ENCODE data around the gene KCNMA1.

Gene KCNMA1

DNA sequence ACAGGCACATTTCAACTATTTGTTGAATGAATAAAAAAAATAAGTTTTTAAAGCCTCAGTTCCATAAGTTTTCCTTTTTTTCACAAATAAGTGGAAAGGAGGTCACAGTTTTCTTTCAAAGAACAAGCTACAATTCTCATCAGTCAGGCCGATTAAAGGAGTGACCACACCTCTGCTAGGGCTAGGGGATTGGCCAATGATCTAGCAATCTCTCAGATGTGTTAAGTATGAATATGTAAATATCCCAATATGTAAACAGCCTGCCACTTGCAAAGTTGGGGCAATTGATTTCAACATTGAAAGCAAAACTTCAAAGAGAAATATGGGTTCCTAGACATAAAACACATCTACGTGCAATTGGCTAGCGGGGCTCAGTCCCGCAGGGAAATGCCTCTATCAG lies 614.9 kb downstream of the KCNMA1 start:
- Histone ChIP-seq H3K9me3 (replicated peaks; ENCODE audit: low read length) (no peaks in the 10 kb centered on the region), H3K4me2 (ENCODE audit: low read length) (no peak overlapping the region), H3K9ac (ENCODE audit: low read depth, low read length) (no peak overlapping the region), H3K4me1 (ENCODE audit: control insufficient read depth, insufficient read depth, low read length) (no peaks in the 10 kb centered on the region), H3K36me3 (ENCODE audit: insufficient read depth, low read length) (no peaks in the 10 kb centered on the region), H3K4me3 (ENCODE audit: low read length) (no peak overlapping the region), H3K27me3 (ENCODE audit: control insufficient read depth, insufficient read depth, low read length) (no peaks in the 10 kb centered on the region)

DNA sequence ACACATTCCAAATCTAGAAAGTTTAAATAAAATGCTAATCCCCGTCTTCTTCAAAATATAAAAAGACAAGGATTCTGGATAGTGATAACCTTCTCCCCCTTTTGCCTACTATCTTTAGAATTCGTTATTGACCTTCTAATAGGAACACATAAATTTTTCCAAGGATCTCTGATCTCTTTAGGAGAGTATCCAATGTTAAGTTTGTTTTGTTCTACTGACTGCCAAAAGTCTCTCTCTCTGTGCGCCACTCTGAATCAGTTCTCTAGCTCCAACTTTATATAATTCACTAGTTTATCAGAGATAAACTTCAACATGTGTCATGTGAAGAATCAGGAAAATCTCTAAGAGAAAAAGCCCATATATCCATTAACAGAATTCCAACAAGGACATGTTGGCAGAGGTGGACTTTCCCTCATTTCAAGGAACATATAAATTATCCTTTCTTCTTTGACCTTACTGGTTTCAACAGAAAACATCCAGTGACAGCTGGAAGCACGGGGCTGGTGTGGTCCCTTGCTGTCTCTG lies 615.6 kb downstream of the KCNMA1 start:
- H3K4me2 ChIP-seq (ENCODE audit: low read length), result no peak overlapping the region
- H3K36me3 ChIP-seq (ENCODE audit: insufficient read depth, low read length), result no peaks in the 10 kb centered on the region
- H3K9ac ChIP-seq (ENCODE audit: low read depth, low read length), result no peak overlapping the region
- no peaks in the 10 kb centered on the region for H3K9me3 ChIP-seq (replicated peaks; ENCODE audit: low read length)
- no peaks in the 10 kb centered on the region for H3K4me1 ChIP-seq (ENCODE audit: control insufficient read depth, insufficient read depth, low read length)
- no peak overlapping the region for H3K4me3 ChIP-seq (ENCODE audit: low read length)
- H3K27me3 ChIP-seq (ENCODE audit: control insufficient read depth, insufficient read depth, low read length), result no peaks in the 10 kb centered on the region

DNA sequence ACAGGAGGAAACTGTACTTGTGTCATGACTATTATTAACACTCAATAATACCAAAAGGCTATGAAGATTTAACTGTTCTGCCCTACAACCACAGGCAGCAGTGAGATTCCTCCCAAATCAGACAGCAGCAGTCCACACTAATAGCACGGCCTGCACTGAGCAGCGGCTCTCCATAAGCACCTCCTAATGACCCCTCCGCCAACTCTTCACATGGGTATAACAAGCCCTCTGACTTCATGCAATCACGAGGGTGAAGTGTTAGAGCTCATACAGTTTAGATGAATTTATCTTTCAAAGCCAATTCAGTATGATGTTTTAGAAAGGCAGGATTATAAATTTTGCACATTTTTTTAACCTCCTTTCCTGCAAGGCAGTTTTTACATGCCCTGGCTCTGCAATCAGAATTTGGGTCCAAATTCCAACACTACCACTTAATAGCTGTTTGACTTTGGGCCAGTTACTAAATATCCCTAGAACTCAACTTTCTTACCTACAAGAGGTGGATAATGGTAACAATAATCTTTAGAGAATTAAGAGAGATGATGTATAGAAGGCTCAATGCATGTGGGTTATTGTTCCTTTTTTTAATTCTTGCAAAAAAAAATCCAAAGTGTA lies 617.1 kb downstream of the KCNMA1 start:
- Histone ChIP-seq H3K4me1 (ENCODE audit: control insufficient read depth, insufficient read depth, low read length) (peaks cover 10% of the 10 kb centered on the region), H3K27me3 (ENCODE audit: control insufficient read depth, insufficient read depth, low read length) (no peaks in the 10 kb centered on the region), H3K9ac (ENCODE audit: low read depth, low read length) (no peak overlapping the region), H3K9me3 (replicated peaks; ENCODE audit: low read length) (no peaks in the 10 kb centered on the region), H3K36me3 (ENCODE audit: insufficient read depth, low read length) (no peaks in the 10 kb centered on the region), H3K4me3 (ENCODE audit: low read length) (no peak overlapping the region), H3K4me2 (ENCODE audit: low read length) (no peak overlapping the region)

DNA sequence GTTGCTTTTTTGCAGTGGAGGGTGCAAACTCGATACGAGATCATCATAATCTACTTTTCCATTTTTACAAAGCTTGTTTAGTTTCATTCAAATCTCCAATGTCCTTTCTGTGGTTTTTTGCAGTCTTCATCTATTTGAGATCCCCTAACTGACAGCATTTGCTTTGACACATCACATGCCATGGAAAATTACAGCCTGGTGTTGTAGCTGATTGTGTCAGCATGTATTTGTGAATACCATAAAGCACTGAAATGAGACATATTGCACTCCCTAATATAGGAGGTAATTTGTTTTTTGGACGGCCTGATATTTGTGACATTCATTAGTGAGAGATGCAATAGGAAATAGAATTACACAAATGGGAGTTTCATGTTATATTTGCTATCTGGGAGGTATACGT lies 620.8 kb downstream of the KCNMA1 start:
- no peak overlapping the region for H3K9ac ChIP-seq (ENCODE audit: low read depth, low read length)
- peaks cover 10% of the 10 kb centered on the region for H3K4me1 ChIP-seq (ENCODE audit: control insufficient read depth, insufficient read depth, low read length)
- no peaks in the 10 kb centered on the region for H3K27me3 ChIP-seq (ENCODE audit: control insufficient read depth, insufficient read depth, low read length)
- no peaks in the 10 kb centered on the region for H3K9me3 ChIP-seq (replicated peaks; ENCODE audit: low read length)
- H3K36me3 ChIP-seq (ENCODE audit: insufficient read depth, low read length), result no peaks in the 10 kb centered on the region
- no peak overlapping the region for H3K4me3 ChIP-seq (ENCODE audit: low read length)
- H3K4me2 ChIP-seq (ENCODE audit: low read length), result peak overlapping the region; percentile 21

DNA sequence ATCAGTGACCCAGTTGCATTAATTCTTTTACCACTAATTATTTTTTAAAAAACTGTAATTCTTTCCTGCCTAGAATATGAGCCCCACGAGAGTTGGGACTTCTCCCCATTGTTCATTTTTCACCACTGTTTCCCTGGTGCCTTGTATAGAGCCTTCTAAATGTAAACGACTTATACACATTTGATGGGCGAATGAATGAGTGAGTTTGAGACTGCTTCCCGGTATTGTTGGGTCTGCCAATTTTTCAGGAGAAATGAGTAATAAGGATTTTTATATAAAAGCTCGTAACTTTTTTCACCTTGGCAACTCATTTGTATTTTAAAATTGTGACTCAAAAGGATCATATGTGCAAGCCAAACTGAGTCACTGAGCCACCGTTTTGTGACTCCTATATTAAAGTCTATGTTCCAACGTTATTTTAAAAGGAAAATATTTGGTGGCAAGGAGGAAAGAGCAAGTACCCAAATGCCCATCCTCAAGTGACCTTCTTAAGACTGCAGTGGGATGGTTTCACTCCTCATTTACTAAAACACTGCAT lies 621.3 kb downstream of the KCNMA1 start:
- no peak overlapping the region for H3K4me3 ChIP-seq (ENCODE audit: low read length)
- H3K4me2 ChIP-seq (ENCODE audit: low read length), result peak overlapping the region; percentile 21
- H3K27me3 ChIP-seq (ENCODE audit: control insufficient read depth, insufficient read depth, low read length), result no peaks in the 10 kb centered on the region
- no peaks in the 10 kb centered on the region for H3K36me3 ChIP-seq (ENCODE audit: insufficient read depth, low read length)
- H3K4me1 ChIP-seq (ENCODE audit: control insufficient read depth, insufficient read depth, low read length), result peaks cover 10% of the 10 kb centered on the region
- no peaks in the 10 kb centered on the region for H3K9me3 ChIP-seq (replicated peaks; ENCODE audit: low read length)
- H3K9ac ChIP-seq (ENCODE audit: low read depth, low read length), result no peak overlapping the region

DNA sequence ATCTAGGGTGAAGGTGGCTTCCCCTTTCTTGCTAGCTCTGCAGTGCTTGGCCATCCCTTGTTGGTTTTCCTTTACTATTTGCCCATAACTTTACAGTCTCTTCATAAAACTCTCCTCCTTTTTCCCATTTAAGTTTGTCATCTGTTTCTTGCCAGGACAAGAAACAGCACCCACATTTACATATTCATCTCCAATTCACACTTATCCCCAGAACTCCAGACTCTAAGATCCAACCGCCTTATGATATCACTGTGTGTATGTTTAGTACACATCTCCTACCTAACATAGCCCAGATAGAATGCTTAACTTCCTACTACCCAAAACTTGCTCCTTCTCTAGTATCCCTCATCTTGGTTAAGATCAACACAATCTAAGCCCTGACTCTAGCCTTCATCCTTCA lies 622.2 kb downstream of the KCNMA1 start:
- H3K9me3 ChIP-seq (replicated peaks; ENCODE audit: low read length), result no peaks in the 10 kb centered on the region
- H3K9ac ChIP-seq (ENCODE audit: low read depth, low read length), result no peak overlapping the region
- H3K27me3 ChIP-seq (ENCODE audit: control insufficient read depth, insufficient read depth, low read length), result no peaks in the 10 kb centered on the region
- no peak overlapping the region for H3K4me2 ChIP-seq (ENCODE audit: low read length)
- peaks cover 10% of the 10 kb centered on the region for H3K4me1 ChIP-seq (ENCODE audit: control insufficient read depth, insufficient read depth, low read length)
- H3K4me3 ChIP-seq (ENCODE audit: low read length), result no peak overlapping the region
- H3K36me3 ChIP-seq (ENCODE audit: insufficient read depth, low read length), result no peaks in the 10 kb centered on the region

DNA sequence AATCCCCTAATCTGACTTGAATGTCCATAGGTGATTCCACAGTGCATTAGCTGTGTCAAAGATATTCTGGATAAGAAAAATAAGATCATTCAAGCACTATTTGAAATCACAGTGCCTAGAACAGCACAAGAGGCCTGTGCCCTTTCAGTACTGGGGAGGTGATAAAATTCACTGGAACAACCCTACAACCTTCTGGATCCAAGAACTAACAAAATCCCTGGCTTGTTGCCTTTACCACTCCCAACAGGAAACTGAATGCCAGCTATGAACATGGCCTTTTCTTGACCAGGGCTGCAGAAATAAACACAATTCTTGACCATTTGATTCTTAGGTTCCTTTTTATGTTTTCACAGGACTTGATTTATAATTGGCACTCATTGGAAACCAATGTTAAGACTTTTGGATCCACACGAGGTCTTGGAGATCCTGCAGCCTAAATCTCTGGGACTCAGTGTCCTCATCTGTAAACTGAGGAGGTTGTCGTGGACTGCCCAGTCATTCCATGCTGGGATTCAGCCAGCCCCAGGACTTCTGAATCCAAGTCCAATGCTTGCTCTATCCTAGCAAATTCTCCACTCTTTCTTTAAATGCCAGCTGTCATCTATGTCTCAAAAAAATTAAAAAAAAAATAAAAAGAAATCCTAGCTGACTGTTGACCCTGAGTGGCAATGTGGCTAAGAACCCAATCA lies 624.7 kb downstream of the KCNMA1 start:
- H3K9ac ChIP-seq (ENCODE audit: low read depth, low read length), result no peak overlapping the region
- H3K9me3 ChIP-seq (replicated peaks; ENCODE audit: low read length), result no peaks in the 10 kb centered on the region
- no peaks in the 10 kb centered on the region for H3K27me3 ChIP-seq (ENCODE audit: control insufficient read depth, insufficient read depth, low read length)
- H3K4me3 ChIP-seq (ENCODE audit: low read length), result no peak overlapping the region
- no peaks in the 10 kb centered on the region for H3K36me3 ChIP-seq (ENCODE audit: insufficient read depth, low read length)
- no peak overlapping the region for H3K4me2 ChIP-seq (ENCODE audit: low read length)
- H3K4me1 ChIP-seq (ENCODE audit: control insufficient read depth, insufficient read depth, low read length), result peaks cover 10% of the 10 kb centered on the region

DNA sequence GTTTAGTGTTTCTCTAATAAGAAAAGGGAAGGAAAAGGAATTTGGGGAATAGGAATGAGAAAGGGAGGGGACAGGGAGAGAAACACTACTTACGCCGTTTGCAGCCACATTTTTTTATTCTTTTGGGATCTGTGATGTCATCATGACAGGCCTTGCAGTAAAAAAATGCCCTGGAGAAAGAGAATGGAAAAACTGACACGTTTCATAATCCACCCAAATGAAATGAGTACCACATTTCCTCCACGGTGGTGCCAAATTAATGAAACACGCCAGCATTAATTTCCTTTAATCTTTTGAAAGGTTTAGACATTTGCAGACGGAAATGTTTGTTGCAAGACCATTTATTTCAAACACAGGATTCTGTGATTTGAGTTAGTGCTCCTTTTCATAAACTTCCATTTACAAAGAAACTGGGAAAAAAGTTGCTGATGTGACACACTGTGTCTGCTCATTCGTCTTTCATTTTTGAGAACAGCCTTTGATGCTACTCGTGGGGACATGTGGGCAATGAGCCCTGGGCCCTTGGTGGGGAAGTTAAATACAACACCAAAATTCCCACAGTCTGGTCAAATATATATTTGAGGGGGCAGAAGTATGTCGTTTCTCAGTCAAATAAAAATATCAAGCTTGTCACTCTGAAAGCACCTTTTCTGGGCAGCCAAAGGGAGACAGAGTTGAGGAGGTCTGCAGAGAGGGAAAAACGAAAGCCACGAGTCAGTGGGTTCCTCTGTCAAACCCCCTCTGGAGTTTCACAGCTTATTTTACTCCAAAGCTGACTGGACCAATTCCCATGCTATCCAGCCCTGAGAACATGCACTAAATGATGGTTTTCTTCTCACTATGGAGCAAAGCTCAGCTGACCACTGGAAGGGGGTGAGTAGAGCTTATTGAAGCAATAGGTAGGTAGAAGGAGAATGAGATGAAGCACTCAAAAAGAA lies 625.5 kb downstream of the KCNMA1 start:
- no peak overlapping the region for H3K9ac ChIP-seq (ENCODE audit: low read depth, low read length)
- H3K27me3 ChIP-seq (ENCODE audit: control insufficient read depth, insufficient read depth, low read length), result no peaks in the 10 kb centered on the region
- no peaks in the 10 kb centered on the region for H3K36me3 ChIP-seq (ENCODE audit: insufficient read depth, low read length)
- no peaks in the 10 kb centered on the region for H3K9me3 ChIP-seq (replicated peaks; ENCODE audit: low read length)
- H3K4me2 ChIP-seq (ENCODE audit: low read length), result no peak overlapping the region
- peaks cover 10% of the 10 kb centered on the region for H3K4me1 ChIP-seq (ENCODE audit: control insufficient read depth, insufficient read depth, low read length)
- H3K4me3 ChIP-seq (ENCODE audit: low read length), result no peak overlapping the region

DNA sequence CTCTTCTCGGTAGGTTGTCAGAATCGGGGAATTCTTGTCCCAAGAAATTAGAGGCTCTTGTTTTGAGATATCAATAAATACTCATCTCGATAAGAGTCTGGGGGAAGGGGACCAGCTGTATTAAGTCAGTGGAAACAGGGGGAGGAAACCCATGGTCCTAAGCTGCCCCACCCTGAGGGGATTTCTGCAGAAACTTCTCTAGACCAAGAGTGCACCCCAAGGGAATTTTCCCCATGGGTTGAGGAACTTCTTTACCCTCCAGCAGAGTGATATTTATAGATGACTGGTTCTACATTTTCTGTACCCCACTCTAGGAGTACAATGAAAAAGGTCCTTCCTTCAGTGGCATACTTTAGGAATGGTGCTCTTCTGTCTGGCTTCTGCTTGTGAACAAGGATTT lies 627.2 kb downstream of the KCNMA1 start:
- H3K36me3 ChIP-seq (ENCODE audit: insufficient read depth, low read length), result no peaks in the 10 kb centered on the region
- H3K27me3 ChIP-seq (ENCODE audit: control insufficient read depth, insufficient read depth, low read length), result no peaks in the 10 kb centered on the region
- H3K4me3 ChIP-seq (ENCODE audit: low read length), result no peak overlapping the region
- H3K4me2 ChIP-seq (ENCODE audit: low read length), result no peak overlapping the region
- H3K9ac ChIP-seq (ENCODE audit: low read depth, low read length), result no peak overlapping the region
- no peaks in the 10 kb centered on the region for H3K4me1 ChIP-seq (ENCODE audit: control insufficient read depth, insufficient read depth, low read length)
- H3K9me3 ChIP-seq (replicated peaks; ENCODE audit: low read length), result peaks cover 4% of the 10 kb centered on the region

DNA sequence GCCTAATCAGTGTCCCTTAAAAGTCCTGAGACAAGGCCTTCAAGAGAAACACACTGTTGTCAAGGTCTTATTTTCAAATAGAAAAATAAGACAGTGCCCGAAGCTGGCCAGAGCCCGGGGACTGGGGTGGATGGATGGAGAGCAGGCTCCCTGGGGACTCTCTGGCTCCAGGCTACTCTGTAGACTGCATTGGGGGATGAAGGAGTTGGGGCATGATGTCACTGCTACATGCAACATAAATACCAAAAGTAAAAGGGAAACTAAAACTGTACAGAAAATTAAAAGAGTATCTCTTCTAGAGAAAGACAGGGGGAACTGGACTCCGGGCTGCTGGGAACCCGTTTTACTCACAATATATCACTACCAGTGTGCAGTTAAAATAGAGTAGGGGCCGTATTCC lies 629.8 kb downstream of the KCNMA1 start:
- peaks cover 4% of the 10 kb centered on the region for H3K9me3 ChIP-seq (replicated peaks; ENCODE audit: low read length)

DNA sequence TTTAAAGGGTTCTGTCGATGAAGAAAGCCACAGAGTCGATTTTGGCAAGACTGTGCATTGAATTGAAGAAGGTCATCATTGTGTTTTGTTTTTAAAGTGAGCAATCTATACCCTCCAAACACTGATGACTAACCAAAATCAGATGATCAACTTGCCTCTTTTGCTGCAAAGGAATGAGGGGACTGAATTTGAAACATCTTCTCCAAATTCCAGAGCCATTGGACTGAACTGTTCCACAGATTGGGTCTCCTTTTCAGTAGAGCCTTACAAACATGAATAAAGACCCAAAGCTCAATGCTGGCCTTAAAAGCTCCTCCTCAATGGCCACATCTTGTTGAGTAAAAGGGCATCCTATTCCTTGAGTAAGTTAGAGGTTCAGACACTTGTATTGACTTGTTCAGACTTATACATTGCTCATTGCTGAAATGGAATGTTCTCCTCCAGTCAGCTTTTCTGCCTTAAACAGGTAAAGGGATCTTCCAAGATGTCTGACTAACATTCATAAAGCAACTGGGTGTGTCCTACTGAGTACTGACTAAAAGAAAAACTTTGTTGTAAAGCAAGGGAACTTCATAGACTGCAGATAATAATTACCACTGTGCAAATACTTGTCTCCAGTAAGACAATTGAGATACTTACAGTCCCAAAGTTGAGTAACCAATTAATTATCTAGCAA lies 630.6 kb downstream of the KCNMA1 start:
- Histone ChIP-seq H3K9ac (ENCODE audit: low read depth, low read length) (no peak overlapping the region), H3K27me3 (ENCODE audit: control insufficient read depth, insufficient read depth, low read length) (no peaks in the 10 kb centered on the region), H3K4me1 (ENCODE audit: control insufficient read depth, insufficient read depth, low read length) (no peaks in the 10 kb centered on the region), H3K9me3 (replicated peaks; ENCODE audit: low read length) (peaks cover 4% of the 10 kb centered on the region), H3K4me2 (ENCODE audit: low read length) (no peak overlapping the region), H3K4me3 (ENCODE audit: low read length) (no peak overlapping the region), H3K36me3 (ENCODE audit: insufficient read depth, low read length) (no peaks in the 10 kb centered on the region)

More for the DNA sequence above, 629.8 kb downstream of the KCNMA1 start:
- no peaks in the 10 kb centered on the region for H3K27me3 ChIP-seq (ENCODE audit: control insufficient read depth, insufficient read depth, low read length)
- no peak overlapping the region for H3K4me3 ChIP-seq (ENCODE audit: low read length)
- H3K4me1 ChIP-seq (ENCODE audit: control insufficient read depth, insufficient read depth, low read length), result no peaks in the 10 kb centered on the region
- no peak overlapping the region for H3K9ac ChIP-seq (ENCODE audit: low read depth, low read length)
- no peak overlapping the region for H3K4me2 ChIP-seq (ENCODE audit: low read length)
- no peaks in the 10 kb centered on the region for H3K36me3 ChIP-seq (ENCODE audit: insufficient read depth, low read length)

All from skeletal muscle satellite cell (primary cell).